Dedifferentiated amniotic fluid mesenchymal stem cell (primary cell): ENCODE data around the gene PODN.

Experiments
- DNase-seq: peaks from one replicate; pipeline ENCODE4 v3.0.0-alpha.2; 2016; ENCODE audit errors: extremely low spot score

Gene PODN

GRCh38 chr1:53050310-53050709 lies 11.7 kb upstream of the PODN start:
- no peak for DNase-seq

GRCh38 chr1:53051676-53052075 lies 10.3 kb upstream of the PODN start:
- DNase-seq, result no peak

- DNase-seq, result no peak
Measured at GRCh38 chr1:53057127-53057526, 4.9 kb upstream of the PODN start.

GRCh38 chr1:53060579-53060978 lies 1.4 kb upstream of the PODN start:
- peak; percentile 42 for DNase-seq

- no peak for DNase-seq
Measured at GRCh38 chr1:53061123-53061858, 722 bp upstream of the PODN start.

GRCh38 chr1:53062708-53063591 lies 937 bp downstream of the PODN start:
- no peak for DNase-seq

- no peak for DNase-seq
Measured at GRCh38 chr1:53063744-53064515, 1.9 kb downstream of the PODN start.

GRCh38 chr1:53065391-53065790 lies 3.4 kb downstream of the PODN start:
- no peak for DNase-seq

- DNase-seq, result no peak
Measured at GRCh38 chr1:53066488-53066887, 4.5 kb downstream of the PODN start.

- no peak for DNase-seq
Measured at GRCh38 chr1:53066891-53067738, 5.1 kb downstream of the PODN start.

- DNase-seq, result no peak
Measured at GRCh38 chr1:53067886-53068285, 5.9 kb downstream of the PODN start.

- no peak for DNase-seq
Measured at GRCh38 chr1:53068314-53069099, 6.5 kb downstream of the PODN start.

GRCh38 chr1:53069265-53069662 lies 7.3 kb downstream of the PODN start:
- DNase-seq, result no peak

GRCh38 chr1:53069663-53070327 lies 7.8 kb downstream of the PODN start:
- DNase-seq, result no peak

GRCh38 chr1:53070621-53071020 lies 8.6 kb downstream of the PODN start:
- DNase-seq, result no peak

GRCh38 chr1:53071167-53071865 lies 9.3 kb downstream of the PODN start:
- DNase-seq, result no peak

GRCh38 chr1:53071915-53072314 lies 9.9 kb downstream of the PODN start:
- DNase-seq, result no peak

GRCh38 chr1:53073287-53073686 lies 11.3 kb downstream of the PODN start:
- DNase-seq, result no peak

- no peak for DNase-seq
Measured at GRCh38 chr1:53073868-53074311, 11.9 kb downstream of the PODN start.
